GM08714 (cell line): ENCODE measurements around the gene VOPP1.

Source experiments
- H3K4me3 ChIP-seq: fragments of 200-500 bp; sonication (Bioruptor generic); 2 replicates; pipeline ENCODE4 v1.5.1; 2014; ENCODE audit warnings: mild to moderate bottlenecking, low read length, inconsistent platforms
- ZNF274 ChIP-seq: IDR thresholded peaks from 2 replicates; pipeline ENCODE4 v1.6.1; 2012; ENCODE audit warnings: mild to moderate bottlenecking, low read depth, low read length

VOPP1 gene

DNA sequence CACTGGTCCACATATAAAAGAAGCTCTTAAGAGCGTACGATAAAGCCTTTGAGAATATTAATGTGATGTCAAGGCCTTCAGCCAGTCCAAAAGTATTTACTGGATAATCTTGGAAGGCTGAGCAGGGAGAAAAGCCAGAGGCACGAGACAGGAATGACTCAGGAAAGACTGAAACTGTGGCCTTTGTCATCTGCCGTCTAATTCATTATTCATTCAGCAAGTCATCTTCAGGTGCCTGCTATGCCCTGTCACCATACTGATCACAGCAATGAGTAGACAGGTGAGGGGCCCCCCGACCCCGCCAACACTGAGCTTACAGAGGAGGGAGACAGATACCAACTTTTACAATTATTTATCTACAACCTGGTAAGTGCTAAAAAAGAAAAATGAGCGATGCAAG is 78.9 kb downstream of the VOPP1 start:
- TF ChIP-seq ZNF274: no peak
- H3K4me3 ChIP-seq: no peak overlapping the region

DNA sequence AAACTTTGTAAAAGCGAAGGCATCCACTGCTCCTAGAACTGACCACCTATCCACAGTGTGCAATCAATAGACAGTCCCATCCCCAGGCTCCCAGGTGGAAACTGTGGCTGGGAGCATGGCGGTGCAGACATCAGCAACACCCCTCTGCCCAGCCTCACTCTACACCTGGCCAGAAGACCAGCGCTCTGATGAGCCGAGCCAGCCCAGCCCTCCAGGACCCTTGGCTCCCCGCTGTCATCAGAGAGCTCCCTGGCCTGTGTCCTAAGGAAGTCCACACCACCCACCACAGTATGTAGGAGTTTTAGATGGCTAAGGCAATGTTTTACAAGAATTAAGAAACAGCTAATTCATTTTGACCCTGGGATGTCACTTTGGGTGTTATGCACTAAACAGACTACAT is 81.0 kb downstream of the VOPP1 start:
- TF ChIP-seq ZNF274: no peak
- H3K4me3 ChIP-seq: no peak overlapping the region

DNA sequence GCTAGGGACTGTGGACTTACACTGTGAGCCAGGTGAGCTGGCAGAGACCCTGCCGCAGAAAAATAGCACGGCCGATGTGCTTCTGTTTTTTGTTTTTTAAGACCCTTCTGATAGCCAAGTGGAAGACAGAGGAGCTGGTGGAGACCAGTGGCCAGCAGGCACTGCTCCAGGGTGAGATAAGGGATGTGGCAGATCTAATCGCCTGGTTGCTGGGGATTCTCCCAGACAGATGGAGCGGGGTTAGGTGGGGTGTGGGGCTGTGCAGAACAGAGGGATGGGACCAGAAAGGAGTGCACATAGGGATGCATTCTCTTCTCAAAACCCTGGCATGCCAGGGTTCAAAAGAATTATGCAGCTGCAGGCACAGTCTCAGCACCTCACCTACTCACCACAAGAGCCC is 82.2 kb downstream of the VOPP1 start:
- no peak overlapping the region for H3K4me3 ChIP-seq
- TF ChIP-seq ZNF274: no peak

GRCh38 chr7:55489552-55489951 is 82.8 kb downstream of the VOPP1 start:
- TF ChIP-seq ZNF274: no peak
- no peak overlapping the region for H3K4me3 ChIP-seq

DNA sequence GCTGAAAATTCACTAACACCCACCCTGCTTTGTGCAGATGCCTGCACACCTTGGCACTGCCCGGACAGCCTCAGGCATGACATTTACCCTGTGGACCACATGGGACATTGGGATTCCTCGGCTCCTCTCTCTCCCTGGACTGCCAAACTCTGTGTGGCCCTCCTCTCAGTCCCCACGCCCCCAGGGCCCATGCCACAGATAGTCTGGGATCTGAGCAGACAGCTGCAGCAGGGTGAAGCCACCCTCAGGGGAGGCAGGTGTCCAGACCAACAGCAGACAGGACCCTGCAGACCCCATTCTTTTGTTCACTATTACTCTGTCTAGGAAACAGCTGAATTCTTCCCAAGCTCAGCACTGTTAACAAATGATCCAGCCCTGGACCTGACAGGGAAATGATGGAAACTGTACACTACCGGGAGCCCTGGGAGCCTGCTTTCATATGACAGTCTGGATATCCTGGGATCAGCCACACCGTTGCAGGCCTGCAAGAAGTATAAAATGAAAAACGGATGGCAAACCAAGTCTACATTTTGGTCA is 83.4 kb downstream of the VOPP1 start:
- H3K4me3 ChIP-seq: no peak overlapping the region
- no peak for TF ChIP-seq ZNF274

DNA sequence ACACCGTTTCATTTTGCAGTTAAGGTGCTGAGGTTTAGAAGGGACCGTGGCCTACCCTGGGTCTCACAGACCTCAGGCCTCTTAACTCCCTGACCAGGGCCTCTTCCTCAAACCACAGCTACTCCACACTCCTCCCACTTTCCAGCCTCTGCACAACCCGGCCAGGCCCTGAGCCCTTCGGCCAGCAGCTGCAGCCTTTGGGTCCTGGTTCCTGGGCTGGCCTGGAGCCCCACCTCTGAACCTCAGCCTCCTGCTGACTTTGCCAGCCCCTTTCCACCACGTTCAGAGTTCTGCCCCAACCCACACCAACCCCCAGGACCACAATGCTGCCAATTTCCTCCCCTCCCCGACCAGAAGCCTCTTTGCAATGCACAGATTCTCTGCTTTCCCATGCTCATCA is 84.1 kb downstream of the VOPP1 start:
- H3K4me3 ChIP-seq: no peak overlapping the region
- TF ChIP-seq ZNF274: no peak

DNA sequence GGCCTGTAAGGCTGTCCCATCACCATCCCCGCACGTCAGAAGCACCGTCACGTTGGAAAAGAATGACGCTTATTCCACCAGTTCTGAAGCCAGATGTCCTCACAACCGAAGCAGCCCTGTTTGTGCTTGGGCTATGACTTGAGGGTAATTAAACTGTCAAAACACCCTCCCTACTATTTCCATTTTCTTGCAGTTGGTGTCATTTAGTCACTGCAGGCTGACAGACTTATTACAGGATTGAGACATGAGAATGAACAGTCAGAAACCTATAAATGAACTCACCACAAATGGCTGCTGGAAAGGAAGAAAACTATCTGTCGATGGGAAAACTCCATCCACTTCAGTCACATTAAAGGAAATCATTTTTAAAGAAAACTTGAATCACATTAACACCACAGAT is 85.3 kb downstream of the VOPP1 start:
- no peak for TF ChIP-seq ZNF274
- no peak overlapping the region for H3K4me3 ChIP-seq

DNA sequence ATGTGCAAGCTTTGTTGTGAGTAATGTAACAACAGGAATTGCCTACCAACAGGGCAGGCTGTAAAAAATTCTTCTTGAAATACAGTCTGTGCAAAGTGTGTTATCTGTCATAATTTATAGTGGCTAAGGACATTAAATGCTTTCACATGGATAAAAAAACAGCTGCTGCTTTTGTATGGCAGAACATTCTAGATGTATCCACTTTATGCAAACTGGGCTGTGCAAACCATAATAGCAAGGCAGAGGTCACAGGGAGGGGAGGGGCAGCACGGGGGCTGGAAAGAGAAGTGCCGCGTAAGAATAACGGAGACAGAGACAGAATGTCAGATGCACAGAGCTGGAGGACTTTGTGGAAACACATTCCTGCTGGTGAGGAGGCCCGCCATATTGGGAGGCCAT is 86.1 kb downstream of the VOPP1 start:
- no peak for TF ChIP-seq ZNF274
- H3K4me3 ChIP-seq: no peak overlapping the region

GRCh38 chr7:55485501-55486191 is 86.7 kb downstream of the VOPP1 start:
- H3K4me3 ChIP-seq: no peak overlapping the region
- TF ChIP-seq ZNF274: no peak

- H3K4me3 ChIP-seq: no peak overlapping the region
- TF ChIP-seq ZNF274: no peak
These were observed 87.5 kb downstream of the VOPP1 start for GRCh38 chr7:55484834-55485233.

DNA sequence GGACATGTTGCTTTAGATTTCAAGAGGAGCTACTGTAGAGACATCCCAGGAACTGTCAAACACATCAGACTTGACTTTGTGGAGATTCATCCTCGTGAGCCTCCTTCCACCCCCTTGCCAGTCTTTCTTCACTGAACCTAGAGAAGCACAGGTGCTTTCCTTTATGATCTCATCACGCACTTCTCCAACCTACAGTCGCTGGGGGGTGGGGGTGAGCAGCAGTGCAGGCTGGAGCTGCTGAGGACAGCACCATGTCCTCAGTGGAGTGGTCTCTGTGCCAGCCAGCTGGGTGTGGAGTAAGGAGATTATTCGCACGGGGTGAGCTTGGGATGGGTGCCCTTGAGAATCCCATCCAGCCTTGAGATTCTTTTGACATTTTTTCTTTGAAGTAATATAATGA is 88.1 kb downstream of the VOPP1 start:
- TF ChIP-seq ZNF274: no peak
- H3K4me3 ChIP-seq: no peak overlapping the region

DNA sequence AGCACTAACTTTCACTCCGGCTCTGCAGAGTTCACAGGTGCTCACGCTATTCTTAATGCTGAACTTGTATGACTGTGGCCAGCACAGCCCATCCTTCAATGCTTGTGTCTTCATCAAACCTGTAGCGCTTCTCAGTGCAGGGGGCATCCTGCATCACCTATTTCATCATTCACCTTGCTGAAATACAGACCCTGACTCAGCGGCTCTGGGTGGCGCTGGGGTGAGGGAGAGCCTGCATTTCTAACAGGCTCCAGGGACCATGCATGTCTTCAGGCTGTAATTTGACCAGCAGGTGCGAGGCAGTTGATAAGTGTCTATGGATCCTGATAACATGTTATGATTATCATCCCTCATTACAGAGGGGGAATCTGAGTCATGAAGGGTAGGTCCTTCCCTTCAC is 89.3 kb downstream of the VOPP1 start:
- no peak for TF ChIP-seq ZNF274
- no peak overlapping the region for H3K4me3 ChIP-seq

- TF ChIP-seq ZNF274: no peak
- H3K4me3 ChIP-seq: no peak overlapping the region
These were observed 91.1 kb downstream of the VOPP1 start for GRCh38 chr7:55481155-55481554.

DNA sequence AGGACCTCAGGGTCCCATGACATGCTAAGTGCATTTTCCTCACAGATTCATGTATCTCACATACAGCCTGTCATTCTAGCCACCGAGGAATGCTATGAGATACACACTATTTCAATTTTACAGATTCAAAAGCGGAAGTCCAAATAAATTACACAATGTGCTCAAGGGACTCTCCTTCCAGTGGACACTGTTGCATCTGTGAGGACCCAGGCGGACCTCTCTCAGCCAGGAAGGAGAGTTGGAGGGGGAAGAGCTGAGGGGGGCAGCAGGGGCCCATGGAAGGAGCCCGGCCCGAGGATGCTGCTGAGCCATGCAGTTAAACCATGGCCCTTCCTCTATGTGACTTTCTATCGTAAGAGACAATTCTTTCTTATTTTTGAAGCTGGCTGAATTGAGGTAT is 93.6 kb downstream of the VOPP1 start:
- H3K4me3 ChIP-seq: no peak overlapping the region
- TF ChIP-seq ZNF274: no peak

GRCh38 chr7:55477781-55478374 is 94.4 kb downstream of the VOPP1 start:
- TF ChIP-seq ZNF274: no peak

More at GRCh38 chr7:55477781-55478374, 94.4 kb downstream of the VOPP1 start:
- no peak overlapping the region for H3K4me3 ChIP-seq
